OCI-LY1 (cell line): ENCODE data around the gene ING3.
A peak's percentile ranks its signal among the peaks of the same experiment; 100 is the strongest.

Experiments used
- H2AFZ ChIP-seq: fragments of 200-600 bp; sonication (generic), shearing (Covaris generic); 2 replicates; pipeline ENCODE4 v1.6.0; 2014; ENCODE audit warnings: antibody characterized with exemption, mild to moderate bottlenecking, low read length
- H3F3A ChIP-seq: fragments of 200-600 bp; sonication (generic), shearing (Covaris generic); 2 replicates; pipeline ENCODE4 v1.6.0; 2014; ENCODE audit warnings: mild to moderate bottlenecking, antibody characterized with exemption, low read length, moderate library complexity; ENCODE audit not compliant: insufficient read depth
- H3K27ac ChIP-seq: fragments of 200-600 bp; sonication (generic); 2 replicates; pipeline ENCODE4 v1.5.1; 2014; ENCODE audit warnings: low read length, mixed run types, mild to moderate bottlenecking, low read depth; ENCODE audit not compliant: poor library complexity, severe bottlenecking
- H3K27me3 ChIP-seq: fragments of 200-600 bp; sonication (generic); 2 replicates; pipeline ENCODE4 v1.6.0; 2014; ENCODE audit warnings: antibody characterized with exemption, mild to moderate bottlenecking, low read length, moderate library complexity; ENCODE audit not compliant: insufficient read depth
- H3K36me3 ChIP-seq: fragments of 200-600 bp; sonication (generic); 2 replicates; pipeline ENCODE4 v1.6.1; 2014; ENCODE audit warnings: mild to moderate bottlenecking, antibody characterized with exemption, low read length, moderate library complexity, mixed read lengths; ENCODE audit not compliant: insufficient read depth
- H3K4me1 ChIP-seq: fragments of 200-600 bp; sonication (generic); 2 replicates; pipeline ENCODE4 v1.5.1; 2014; ENCODE audit warnings: mild to moderate bottlenecking, low read length, moderate library complexity; ENCODE audit not compliant: insufficient read depth, severe bottlenecking
- H3K4me2 ChIP-seq: fragments of 200-600 bp; sonication (generic), shearing (Covaris generic); 2 replicates; pipeline ENCODE4 v1.6.1; 2014; ENCODE audit warnings: low read length
- H3K4me3 ChIP-seq: fragments of 200-600 bp; sonication (generic); 2 replicates; pipeline ENCODE4 v1.5.1; 2014; ENCODE audit warnings: low read length, low read depth, mild to moderate bottlenecking, mixed read lengths; ENCODE audit not compliant: poor library complexity, severe bottlenecking
- H3K79me2 ChIP-seq: fragments of 200-600 bp; shearing (Covaris generic); 2 replicates; pipeline ENCODE4 v1.6.1; 2016; ENCODE audit warnings: mixed run types, low read length, mixed read lengths; ENCODE audit not compliant: insufficient read depth
- H3K9ac ChIP-seq: fragments of 200-600 bp; sonication (generic), shearing (Covaris generic); 2 replicates; pipeline ENCODE4 v1.6.1; 2014; ENCODE audit warnings: mild to moderate bottlenecking, low read length, mixed read lengths
- H3K9me2 ChIP-seq: fragments of 200-600 bp; sonication (generic), shearing (Covaris generic); 2 replicates; pipeline ENCODE4 v1.6.1; 2014; ENCODE audit warnings: low read depth, mild to moderate bottlenecking, low read length, mixed read lengths
- H3K9me3 ChIP-seq: fragments of 200-600 bp; shearing (Covaris generic); 2 replicates; pipeline ENCODE4 v1.6.1; 2014; ENCODE audit warnings: low read length, mixed read lengths
- H4K20me1 ChIP-seq: fragments of 200-600 bp; sonication (generic), shearing (Covaris generic); 2 replicates; pipeline ENCODE4 v1.6.0; 2016; ENCODE audit warnings: mild to moderate bottlenecking, low read length; ENCODE audit not compliant: insufficient read depth
- CTCF ChIP-seq: fragments of 200-600 bp; sonication (generic), shearing (Covaris generic); IDR thresholded peaks from 2 replicates; pipeline ENCODE4 v1.5.1; 2017; ENCODE audit warnings: mild to moderate bottlenecking, antibody characterized with exemption, low read length, moderate library complexity, mixed read lengths
- EZH2 ChIP-seq: fragments of 200-600 bp; sonication (generic), shearing (Covaris generic); IDR thresholded peaks from 2 replicates; pipeline ENCODE4 v1.8.0; 2017; ENCODE audit warnings: borderline replicate concordance, mixed run types, mild to moderate bottlenecking, antibody characterized with exemption, low read length, moderate library complexity, mixed read lengths

The ING3 gene

GRCh38 chr7:120947980-120948379, 2.6 kb upstream of the ING3 start:
- Histone ChIP-seq H4K20me1 (no peaks in the 10 kb centered on the region), H3K9me3 (no peaks in the 10 kb centered on the region), H3K9ac (no peak overlapping the region), H3F3A (no peaks in the 10 kb centered on the region), H3K36me3 (peaks cover 6% of the 10 kb centered on the region), H3K27ac (no peak overlapping the region), H3K4me2 (no peak overlapping the region), H2AFZ (no peak overlapping the region), H3K27me3 (no peaks in the 10 kb centered on the region), H3K9me2 (no peaks in the 10 kb centered on the region), H3K79me2 (peaks cover 19% of the 10 kb centered on the region), H3K4me3 (no peak overlapping the region), H3K4me1 (peaks cover 27% of the 10 kb centered on the region)
- TF ChIP-seq EZH2 (no peak), CTCF (no peak)

GRCh38 chr7:120949393-120949911, 1.1 kb upstream of the ING3 start:
- Histone ChIP-seq H3K9me3 (no peaks in the 10 kb centered on the region), H3K27me3 (no peaks in the 10 kb centered on the region), H3K4me1 (peaks cover 28% of the 10 kb centered on the region), H3K4me2 (peak overlapping the region; percentile 75), H4K20me1 (no peaks in the 10 kb centered on the region), H3F3A (no peaks in the 10 kb centered on the region), H3K36me3 (peaks cover 21% of the 10 kb centered on the region), H3K27ac (no peak overlapping the region), H3K9ac (peak overlapping the region; percentile 70), H2AFZ (peak overlapping the region; percentile 93), H3K9me2 (no peaks in the 10 kb centered on the region), H3K4me3 (peak overlapping the region; percentile 73), H3K79me2 (peaks cover 25% of the 10 kb centered on the region)
- TF ChIP-seq CTCF (no peak), EZH2 (no peak)

- peaks cover 27% of the 10 kb centered on the region for H3K36me3 ChIP-seq
- peak overlapping the region; percentile 73 for H3K4me3 ChIP-seq
- peak overlapping the region; percentile 75 for H3K4me2 ChIP-seq
- TF ChIP-seq EZH2 (no peak), CTCF (no peak)
- H3F3A ChIP-seq = no peaks in the 10 kb centered on the region
- peaks cover 25% of the 10 kb centered on the region for H3K79me2 ChIP-seq
- H3K4me1 ChIP-seq = peaks cover 28% of the 10 kb centered on the region
- H2AFZ ChIP-seq = peak overlapping the region; percentile 93
- H3K9me3 ChIP-seq = no peaks in the 10 kb centered on the region
- no peaks in the 10 kb centered on the region for H3K27me3 ChIP-seq
- peak overlapping the region; percentile 70 for H3K9ac ChIP-seq
- no peak overlapping the region for H3K27ac ChIP-seq
- H4K20me1 ChIP-seq = no peaks in the 10 kb centered on the region
- H3K9me2 ChIP-seq = no peaks in the 10 kb centered on the region
These were observed 509 bp upstream of the ING3 start for GRCh38 chr7:120949998-120950538.
